Stimulated activated CD4-positive, alpha-beta T cell treated with anti-CD3 and anti-CD28 coated beads, Interleukin-1b, Interleukin-23, amount 100 ng/mL, for 4 hours (primary cell): Measurements from ENCODE around the gene EWSR1.
A peak's percentile ranks its signal among the peaks of the same experiment; 100 is the strongest.
"Not testable (repeated sequence)": the region's sequence is repeated elsewhere in the genome, so short reads cannot be mapped to it uniquely, and the experiment has no call there.

Source experiments
- DNase-seq, 2 donors: peaks; one replicate each; pipeline ENCODE4 v3.0.0-alpha.2; 2020; ENCODE audit warnings: low read depth in 2 of 2

EWSR1 gene, protein sequence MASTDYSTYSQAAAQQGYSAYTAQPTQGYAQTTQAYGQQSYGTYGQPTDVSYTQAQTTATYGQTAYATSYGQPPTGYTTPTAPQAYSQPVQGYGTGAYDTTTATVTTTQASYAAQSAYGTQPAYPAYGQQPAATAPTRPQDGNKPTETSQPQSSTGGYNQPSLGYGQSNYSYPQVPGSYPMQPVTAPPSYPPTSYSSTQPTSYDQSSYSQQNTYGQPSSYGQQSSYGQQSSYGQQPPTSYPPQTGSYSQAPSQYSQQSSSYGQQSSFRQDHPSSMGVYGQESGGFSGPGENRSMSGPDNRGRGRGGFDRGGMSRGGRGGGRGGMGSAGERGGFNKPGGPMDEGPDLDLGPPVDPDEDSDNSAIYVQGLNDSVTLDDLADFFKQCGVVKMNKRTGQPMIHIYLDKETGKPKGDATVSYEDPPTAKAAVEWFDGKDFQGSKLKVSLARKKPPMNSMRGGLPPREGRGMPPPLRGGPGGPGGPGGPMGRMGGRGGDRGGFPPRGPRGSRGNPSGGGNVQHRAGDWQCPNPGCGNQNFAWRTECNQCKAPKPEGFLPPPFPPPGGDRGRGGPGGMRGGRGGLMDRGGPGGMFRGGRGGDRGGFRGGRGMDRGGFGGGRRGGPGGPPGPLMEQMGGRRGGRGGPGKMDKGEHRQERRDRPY

GRCh38 chr22:29267858-29268510, at the start of gene EWSR1, which contains the start of gene RHBDD3:
Gene EWSR1, plus strand, starts transcription at chr22:29268268. Its CDS starts 69 bp downstream, at chr22:29268337.
Gene RHBDD3, minus strand, starts transcription at chr22:29267981. Its CDS starts 2,355 bp downstream, at chr22:29265626.
- peak; percentile 95 to 97 for DNase-seq

DNA sequence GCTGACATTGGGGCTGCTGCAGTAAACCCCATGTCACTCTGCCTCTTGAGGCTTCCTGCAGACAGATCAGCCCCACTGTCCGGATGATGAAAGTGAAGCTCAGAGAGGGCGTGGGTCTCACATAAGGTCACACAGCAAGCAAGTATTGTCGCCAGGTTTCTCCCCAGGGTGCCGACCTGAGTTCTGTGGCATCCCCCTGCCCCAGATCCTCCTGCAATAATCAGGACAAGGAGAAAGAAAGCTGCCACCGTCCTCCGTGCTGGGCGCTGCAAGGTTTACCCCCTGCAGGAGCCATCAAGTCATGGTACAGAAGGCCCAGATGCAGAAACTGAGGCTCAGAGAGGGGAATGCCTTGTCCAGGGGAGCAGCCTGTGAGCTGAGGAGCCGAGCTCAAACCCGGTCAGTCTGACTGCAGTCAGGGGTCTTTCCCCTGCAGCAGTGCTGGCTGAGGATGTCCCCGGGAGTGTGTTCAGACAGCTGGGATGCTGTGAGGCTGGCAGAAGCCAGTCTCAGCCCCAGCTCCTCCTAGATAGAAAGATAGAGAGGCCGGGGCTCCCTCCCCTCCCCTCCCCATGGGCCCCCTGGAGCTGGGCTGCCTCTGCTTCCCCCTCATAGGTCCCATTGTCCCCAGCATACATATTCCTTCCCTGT, 49.2 kb upstream of the EWSR1 start:
- DNase-seq, result no peak

GRCh38 chr22:29219409-29219782, 48.7 kb upstream of the EWSR1 start:
- DNase-seq, result not testable (repeated sequence)

DNA sequence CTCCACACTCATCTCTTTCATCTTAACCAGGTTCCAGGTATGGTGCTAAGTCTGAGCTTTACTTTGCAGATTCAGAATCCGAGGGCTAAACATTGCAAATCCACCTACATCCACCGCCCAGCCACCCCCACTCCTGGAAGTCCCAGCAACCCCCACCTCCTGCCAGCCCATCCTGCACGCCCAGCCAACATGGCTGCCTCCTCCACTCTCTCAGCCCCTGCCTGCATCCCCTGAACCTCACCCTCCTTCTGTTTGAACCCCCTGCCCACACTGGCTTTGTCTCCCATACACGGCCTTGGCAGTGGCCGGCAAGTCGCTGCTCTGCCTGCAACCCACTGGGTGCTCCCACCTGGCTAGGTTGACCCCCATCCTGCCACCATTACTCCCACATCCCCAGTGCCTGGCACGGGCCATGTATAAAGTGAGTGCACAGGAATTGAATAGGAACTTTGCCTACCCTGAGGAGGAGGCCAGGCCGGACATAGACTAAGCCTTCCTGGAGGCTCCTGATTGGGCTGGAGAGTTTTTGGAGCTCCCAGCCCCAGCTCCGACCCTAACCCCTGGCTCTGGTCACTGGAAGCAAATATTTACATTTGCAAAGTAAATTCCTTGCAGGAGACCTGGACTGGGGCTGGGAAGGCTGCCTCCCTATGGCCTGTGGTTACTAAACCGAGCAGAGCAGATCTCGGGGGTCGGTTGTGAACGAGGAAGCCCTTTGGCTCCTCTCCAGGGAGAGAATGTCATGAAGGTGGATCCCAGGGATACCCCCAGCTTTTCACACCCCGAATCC, 48.0 kb upstream of the EWSR1 start:
- no peak for DNase-seq

DNA sequence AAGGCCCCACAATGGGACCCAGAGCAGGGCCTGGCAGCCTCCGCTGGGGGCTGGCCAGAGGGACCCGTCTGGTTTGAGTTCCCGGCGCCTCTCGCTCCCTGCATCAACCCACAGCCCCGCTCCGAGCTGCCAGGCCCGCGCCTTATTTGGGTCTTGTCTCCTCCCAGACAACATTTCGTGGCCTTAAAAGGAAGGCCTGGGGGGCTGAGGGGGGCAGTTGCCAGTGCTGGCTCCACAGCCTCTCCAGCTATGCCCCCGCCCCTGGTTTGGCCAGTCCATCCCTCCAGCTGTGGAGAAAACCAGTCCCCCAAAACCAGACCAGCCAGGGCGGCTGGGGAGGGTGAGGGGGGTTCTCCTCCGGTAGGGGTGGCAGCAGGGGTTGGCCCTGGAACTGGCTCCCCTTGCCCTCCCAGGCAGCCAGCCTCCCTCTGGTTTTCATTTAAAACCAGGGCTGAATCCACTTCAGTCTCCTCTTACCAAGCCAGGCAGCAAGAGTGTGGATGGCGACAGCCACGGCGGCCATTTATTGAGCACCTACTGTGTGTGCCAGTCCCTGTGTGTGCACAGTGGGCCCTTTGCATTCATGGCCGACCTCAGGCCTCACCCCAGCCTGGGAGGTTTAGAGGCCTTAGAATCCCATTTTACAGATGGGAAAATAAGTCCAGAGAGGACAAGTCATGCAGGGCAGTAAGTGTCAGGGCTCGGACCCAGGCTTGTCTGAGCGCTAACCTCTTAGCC, 43.8 kb upstream of the EWSR1 start:
- DNase-seq, result no peak

GRCh38 chr22:29224859-29225410, 43.1 kb upstream of the EWSR1 start:
- DNase-seq, result no peak

DNA sequence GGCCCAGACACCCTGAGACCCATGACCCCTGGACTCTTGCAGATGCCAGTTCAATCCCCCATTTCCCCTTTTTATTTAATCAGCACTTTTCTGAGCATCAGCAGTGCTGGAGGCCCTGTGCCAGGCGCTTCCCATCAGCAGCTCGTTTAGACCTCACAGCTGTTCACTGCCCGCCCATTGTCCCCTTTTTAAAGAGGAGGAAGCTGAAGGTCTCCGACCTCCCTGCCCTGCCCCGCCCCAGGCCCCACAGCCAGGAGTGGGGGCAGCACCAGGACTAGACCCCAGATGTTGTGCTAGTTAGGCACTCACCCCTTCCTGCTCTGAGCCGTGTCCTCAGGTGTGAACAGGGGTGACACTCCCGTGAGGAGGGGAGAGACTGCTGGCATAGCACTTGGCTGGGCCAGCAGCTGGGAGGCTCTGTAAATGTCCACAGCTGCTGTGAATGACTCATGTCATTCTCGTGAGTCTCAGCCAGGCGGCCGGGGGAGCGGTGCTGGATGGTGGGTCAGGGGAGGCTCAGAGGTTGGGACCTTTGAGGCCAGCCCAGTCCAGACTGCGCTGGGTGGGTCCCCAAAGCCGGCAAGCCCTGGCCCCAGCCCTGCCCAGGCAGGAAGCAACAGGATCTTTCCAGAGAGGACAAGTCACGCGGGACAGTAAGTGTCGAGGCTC, 42.5 kb upstream of the EWSR1 start:
- DNase-seq, result no peak

DNA sequence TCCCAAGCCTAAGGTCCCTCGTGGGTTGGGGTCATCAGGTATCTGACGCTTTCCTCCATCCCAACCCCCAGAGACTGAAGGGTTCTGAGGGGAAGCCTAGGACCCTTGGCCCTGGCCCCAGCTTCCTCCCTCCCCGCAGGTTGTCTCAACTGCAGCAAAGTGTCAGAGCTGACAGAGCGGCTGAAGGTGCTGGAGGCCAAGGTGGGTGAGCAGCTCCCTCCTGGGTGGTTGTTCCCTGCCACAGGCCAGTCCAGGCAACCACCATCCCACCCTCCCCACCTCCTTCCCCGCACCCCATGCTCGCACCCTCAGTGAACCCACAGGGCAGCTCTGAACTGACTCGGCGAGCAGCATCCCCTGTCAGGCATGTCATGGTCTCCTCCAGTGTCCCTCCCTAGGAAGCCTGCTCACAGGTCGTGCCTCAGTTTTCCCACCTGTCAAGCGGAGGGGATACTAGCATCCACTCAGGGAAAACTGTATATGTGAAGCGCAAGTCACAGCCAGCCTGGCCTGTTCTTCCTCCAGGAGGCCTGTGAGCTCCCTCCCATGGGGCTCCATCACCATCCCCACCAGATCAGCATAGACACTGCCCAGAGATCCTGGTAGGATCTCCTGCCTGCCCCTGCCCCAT, 41.6 kb upstream of the EWSR1 start:
- no peak for DNase-seq

GRCh38 chr22:29230972-29231875, 36.8 kb upstream of the EWSR1 start:
- DNase-seq, result no peak

DNA sequence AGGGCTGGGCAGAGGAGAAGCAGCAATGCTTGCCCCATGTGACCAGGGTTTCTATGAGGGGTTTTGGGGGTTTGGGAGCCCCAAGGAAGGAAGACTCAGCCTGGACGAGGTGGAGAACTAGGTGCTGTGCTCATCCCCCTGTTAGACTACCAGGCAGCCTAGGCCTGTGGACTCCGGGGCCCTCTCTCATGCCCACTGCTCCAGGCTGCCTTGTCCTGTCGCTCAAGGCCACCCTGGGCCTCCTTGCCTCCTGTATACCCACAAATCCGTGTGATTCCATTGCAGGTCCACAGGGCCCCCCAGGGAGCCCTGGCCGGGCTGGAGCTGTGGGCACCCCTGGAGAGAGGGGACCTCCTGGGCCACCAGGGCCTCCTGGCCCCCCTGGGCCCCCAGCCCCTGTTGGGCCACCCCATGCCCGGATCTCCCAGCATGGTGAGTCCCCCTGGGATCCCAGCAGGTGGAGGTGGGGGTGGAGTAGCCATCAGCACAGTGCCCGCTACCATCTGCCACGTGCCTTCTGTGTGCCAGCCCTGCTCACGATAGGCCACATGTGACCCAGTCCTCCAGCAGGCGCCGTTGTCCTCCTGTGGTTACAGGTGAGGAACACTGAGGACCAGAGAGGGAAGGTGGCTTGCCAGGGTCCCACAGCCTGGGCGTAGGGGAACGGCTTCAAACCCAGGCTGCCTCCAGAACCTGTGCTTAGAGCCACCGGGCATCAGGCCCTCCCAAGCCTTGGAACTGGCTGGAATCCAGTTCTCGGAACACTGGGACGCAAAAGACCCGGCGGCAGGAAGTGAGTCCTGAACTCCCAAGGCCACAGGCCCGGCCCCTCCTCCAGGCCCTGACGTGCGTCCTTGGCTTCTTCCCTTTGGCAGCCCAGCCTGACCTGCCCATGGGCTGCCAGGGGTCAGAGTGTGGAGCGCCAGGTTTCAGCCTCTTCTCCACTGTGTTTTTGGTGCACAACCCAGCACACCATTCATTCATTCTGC, 35.8 kb upstream of the EWSR1 start:
- DNase-seq, result no peak

DNA sequence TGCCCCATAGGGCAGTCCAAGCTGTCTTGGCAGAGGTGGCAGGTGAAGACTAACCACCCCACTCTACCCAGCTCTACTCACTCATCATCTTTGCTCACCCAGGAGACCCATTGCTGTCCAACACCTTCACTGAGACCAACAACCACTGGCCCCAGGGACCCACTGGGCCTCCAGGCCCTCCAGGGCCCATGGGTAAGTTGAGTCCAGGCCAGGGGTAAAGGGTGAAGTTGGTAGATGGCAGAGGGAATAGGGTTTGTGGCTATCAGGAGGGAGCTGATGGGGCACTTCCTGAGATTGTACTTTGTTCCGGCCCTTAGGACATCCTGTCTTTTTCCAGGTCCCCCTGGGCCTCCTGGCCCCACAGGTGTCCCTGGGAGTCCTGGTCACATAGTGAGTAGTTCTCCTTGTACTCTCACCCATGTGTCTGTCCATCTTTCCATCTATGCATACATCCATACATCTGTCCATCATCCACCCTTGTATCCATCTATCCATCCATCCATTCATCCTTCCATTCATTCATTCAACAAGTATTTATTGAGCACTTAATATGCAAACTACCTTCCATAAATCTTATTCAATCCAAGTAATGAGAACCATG, 34.7 kb upstream of the EWSR1 start:
- no peak for DNase-seq

DNA sequence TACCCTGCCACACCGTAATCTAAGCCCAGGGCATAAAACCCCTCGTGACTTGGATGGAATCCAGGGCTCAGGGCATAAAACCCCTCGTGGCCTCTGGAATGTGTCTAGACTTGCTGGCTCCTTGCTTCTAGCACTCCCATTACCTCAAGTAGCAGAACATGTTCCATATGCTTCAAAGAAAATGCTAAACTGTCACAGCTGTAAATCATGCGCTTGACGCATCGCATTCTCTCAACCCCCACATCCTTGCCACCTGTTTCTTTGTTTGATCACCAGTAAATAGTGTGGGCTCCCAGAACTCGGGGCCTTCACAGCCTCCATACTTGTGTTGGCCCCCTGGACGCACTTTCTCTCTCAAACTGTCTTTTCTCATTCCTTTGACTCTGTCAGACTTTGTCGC, 27.6 kb upstream of the EWSR1 start:
- not testable (repeated sequence) for DNase-seq

- no peak for DNase-seq
These were observed 24.1 kb upstream of the EWSR1 start for GRCh38 chr22:29243874-29244446.

DNA sequence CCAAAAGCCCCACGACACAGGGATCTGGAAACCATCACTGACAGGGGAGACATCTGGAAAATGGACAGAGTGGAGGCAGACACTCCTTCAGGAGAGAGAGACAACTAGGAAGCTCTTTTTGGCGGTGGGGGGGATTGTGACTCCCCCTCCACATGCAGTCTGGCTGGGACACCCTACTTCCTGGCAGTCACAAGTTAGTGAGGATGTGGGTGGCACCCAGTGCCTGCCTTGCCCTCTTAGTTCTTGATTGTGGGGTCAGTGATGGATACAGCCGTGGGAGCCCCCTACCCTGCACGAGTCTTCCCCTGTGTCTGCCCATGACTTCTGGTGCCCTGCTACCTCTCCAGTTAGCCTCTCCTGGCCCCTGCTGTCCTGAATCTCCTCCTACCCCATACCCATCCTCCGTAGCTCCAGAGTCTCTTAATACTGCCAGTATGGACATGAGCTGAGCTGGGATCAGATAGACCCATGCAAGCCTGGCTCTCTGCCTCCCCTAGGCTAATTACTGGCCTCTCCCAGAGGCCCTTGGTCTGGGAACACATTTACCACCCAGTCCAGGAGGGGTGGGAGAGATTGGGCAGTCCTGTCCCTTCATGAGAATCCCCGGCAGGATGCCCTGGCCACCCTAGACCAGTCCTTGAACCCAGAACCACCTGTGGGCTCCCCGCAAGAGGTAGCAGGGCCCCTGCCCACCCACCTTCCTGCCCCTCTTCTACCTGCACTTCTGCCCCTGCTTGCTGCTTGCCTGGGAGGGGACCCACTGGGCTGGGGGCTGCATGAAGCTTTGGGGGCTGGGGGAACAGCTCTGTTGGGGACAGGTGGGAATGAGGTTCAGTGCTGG, 23.1 kb upstream of the EWSR1 start:
- DNase-seq, result no peak
